Omental fat pad (tissue), 4 donors: ENCODE measurements around the gene SLC25A21. TPM values are rescaled to one million over a fixed set of nuclear protein-coding genes. Genes with fewer than 3 reads are reported as not detected.

Source experiments
- ATAC-seq: fragments of 150-250 bp; one replicate; pipeline ENCODE4 v1.9.1; 2016; ENCODE audit warnings: mild to moderate bottlenecking, moderate library complexity; ENCODE audit not compliant: low FRiP score
- DNase-seq: peaks from one replicate; pipeline ENCODE4 v3.0.0-alpha.2; 2019; ENCODE audit warnings: low spot score
- total RNA-seq, 4 donors: library from RNA; depleted of rRNA; stranded (reverse); fragments of >200 nt; gene quantifications; one replicate each; pipeline ENCODE4 v1.1.0, GENCODE V29; 2016
- TF ChIP-seq, protein P1 (sequence below), 3 donors: fragments of 450-650 bp; IDR thresholded peaks; one replicate each; pipeline ENCODE4 v1.5.1; 2016 to 2017; ENCODE audit warnings: antibody characterized with exemption in 3 of 3, mild to moderate bottlenecking in 3 of 3, moderate library complexity in 2 of 3

The SLC25A21 gene
- total RNA-seq, 4 donors from 2014 or later, result 0.38 to 1.4 TPM; not detected in 2

DNA sequence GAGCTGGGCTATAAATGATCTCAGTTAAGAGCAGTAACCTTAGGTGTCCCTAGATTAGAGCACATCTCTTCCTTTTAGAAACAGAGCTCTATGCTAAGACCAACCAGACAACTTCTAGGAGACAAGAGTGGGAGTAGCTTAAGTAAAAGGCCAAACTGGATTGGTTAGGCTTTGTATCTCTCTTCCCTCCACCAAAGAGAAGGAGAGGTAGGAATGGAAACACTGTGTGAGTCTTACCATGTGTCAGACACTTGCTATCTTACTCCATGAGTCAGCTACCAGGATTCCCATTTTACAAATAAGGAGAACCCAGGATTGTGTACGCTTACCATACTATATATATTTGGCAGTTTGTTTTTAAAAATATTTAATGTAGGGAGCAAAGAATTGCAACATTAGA is 387.9 kb downstream of the SLC25A21 start:
- TF ChIP-seq, protein P1, sequence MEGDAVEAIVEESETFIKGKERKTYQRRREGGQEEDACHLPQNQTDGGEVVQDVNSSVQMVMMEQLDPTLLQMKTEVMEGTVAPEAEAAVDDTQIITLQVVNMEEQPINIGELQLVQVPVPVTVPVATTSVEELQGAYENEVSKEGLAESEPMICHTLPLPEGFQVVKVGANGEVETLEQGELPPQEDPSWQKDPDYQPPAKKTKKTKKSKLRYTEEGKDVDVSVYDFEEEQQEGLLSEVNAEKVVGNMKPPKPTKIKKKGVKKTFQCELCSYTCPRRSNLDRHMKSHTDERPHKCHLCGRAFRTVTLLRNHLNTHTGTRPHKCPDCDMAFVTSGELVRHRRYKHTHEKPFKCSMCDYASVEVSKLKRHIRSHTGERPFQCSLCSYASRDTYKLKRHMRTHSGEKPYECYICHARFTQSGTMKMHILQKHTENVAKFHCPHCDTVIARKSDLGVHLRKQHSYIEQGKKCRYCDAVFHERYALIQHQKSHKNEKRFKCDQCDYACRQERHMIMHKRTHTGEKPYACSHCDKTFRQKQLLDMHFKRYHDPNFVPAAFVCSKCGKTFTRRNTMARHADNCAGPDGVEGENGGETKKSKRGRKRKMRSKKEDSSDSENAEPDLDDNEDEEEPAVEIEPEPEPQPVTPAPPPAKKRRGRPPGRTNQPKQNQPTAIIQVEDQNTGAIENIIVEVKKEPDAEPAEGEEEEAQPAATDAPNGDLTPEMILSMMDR (IDR thresholded peaks at IDR 0.05), result no peak
- DNase-seq (no peak), ATAC-seq (no peak)

DNA sequence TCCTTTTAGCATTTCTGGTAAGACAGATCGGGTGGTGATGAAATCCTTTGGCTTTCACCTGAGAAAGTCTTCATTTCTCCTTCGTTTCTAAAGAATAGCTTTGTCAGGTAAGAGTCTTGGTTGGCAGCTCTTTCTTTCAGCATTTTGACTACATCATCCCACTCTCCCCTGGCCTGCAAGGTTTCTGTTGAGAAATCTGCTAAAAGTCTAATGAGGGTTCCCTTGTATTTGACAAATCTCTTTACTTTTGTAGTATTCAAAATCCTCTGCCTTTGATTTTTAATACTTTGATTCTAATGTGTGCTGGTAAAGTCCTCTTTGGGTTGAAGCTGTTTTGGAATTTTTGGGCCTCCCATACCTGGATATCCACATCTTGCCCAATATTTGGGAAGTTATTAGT is 390.5 kb downstream of the SLC25A21 start:
- DNase-seq (no peak), ATAC-seq (no peak)
- TF ChIP-seq, protein P1 (IDR thresholded peaks at IDR 0.05), result no peak

DNA sequence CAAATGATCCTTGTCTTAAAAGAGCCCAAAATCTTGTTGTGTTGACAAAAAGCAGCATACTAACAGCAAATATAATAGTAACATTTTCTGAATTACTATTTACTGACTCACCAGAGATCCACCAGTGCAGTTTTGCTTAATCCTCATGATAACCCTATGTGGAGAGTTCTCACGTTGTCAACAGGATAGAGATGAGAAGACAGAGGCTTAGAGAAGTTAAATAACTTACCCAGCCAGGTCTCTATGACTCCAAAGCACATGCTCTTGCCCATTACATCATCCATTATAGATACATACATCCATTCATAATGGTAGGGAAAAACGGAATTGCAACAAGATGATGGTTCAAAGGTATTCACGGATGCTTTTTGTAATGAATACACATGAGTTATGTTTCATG is 398.8 kb downstream of the SLC25A21 start:
- ATAC-seq (no peak), DNase-seq (no peak)
- TF ChIP-seq, protein P1 (IDR thresholded peaks at IDR 0.05), result no peak

DNA sequence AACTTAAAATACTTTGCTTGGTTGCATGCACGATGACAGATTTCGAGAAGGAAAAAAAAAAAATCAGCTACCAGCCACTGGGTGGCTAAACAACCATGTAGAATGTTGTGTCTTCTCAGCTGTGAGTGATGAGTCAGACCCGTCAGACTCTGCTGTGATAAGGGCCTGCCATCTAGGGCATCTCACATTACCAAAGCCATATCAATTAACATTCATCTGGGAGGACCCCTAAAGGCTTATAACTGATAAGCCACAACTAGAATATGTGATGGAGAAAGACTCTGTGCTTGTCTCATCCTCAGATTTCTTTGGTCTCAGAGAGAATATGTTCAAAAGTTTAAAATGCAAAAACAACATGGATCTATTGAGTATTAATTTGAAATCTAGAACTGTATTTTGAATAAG is 399.3 kb downstream of the SLC25A21 start:
- ATAC-seq (peak; percentile 57), DNase-seq (no peak)
- TF ChIP-seq, protein P1 (IDR thresholded peaks at IDR 0.05), result no peak

DNA sequence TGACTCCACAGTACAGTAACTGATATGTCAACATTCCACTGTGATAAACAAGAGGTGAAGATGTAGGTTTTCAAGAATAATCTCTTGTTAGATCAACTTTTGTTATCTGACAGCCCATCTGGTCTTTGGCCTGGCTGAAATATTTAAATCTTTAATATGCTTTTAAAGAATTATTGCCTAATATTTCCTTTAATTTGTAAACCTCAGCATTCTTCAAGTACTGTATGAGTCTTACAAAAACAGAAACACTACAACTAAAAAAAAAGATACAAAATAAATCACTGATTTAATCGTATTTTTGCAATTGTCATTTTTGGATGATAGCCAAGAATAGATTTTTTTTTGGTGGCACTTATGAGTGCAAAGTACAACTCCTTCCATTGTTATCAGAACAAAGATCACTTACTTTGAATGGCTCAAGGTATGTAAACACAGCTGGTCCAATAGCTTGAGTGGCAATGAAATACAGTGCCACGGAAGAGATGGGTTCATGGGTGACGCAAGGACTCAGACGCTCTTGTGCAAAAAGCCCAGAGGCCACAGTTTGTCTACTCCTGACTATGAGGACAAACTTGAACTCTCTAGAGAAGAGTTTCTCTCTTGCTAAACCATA is 401.3 kb downstream of the SLC25A21 start:
- ATAC-seq (no peak), DNase-seq (no peak)
- TF ChIP-seq, protein P1 (IDR thresholded peaks at IDR 0.05), result no peak

DNA sequence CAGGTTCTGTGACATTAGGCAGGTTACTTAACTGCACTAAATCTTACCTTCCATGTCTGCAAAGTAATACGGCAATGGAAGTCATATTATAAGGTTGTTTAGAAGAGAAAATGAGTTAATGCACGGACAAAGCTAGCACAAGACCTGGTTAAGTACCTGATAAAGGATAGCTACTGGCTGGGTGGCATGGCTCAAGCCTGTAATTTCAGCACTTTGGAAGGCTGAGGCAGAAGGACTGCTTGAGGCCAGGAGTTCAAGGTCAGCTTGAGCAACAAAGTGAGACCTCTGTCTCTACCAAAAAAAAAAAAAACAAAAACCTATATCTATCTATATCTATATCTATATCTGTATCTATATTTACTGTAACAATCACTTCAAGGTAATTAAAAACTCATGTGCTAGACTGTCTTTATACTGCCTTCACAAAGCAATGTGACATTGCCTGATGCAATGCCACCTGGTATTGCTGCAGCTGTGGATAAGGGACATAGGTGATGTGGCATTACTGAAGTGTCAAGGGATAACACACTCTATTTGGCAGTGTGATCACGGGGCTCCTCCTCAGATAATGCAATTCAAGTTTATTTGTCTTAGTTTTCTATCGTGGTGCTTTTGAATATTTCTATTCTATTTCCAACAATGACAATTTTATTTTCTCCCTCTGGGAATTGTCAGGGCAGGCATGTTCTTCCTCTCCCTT is 403.6 kb downstream of the SLC25A21 start:
- TF ChIP-seq, protein P1 (IDR thresholded peaks at IDR 0.05), result no peak
- DNase-seq (no peak), ATAC-seq (no peak)
